T-helper 22 cell (primary cell): ENCODE measurements around the gene NUBP2.

Source experiments
- DNase-seq: peaks from one replicate; pipeline ENCODE4 v3.0.0-alpha.2; 2020; ENCODE audit warnings: low read depth

The NUBP2 gene

GRCh38 chr16:1828645-1829410, 46.1 kb downstream of the NUBP2 start:
- no peak for DNase-seq

GRCh38 chr16:1830213-1830612, 47.5 kb downstream of the NUBP2 start:
- no peak for DNase-seq

GRCh38 chr16:1831186-1832075, 48.7 kb downstream of the NUBP2 start:
- no peak for DNase-seq

GRCh38 chr16:1832838-1833454, 50.2 kb downstream of the NUBP2 start:
- DNase-seq: no peak

- DNase-seq: no peak
Observed at GRCh38 chr16:1834096-1834495, 51.3 kb downstream of the NUBP2 start.
